SH-SY5Y (cell line): ENCODE data around the gene ADAMTS13.

ENCODE experiments used
- GATA2 ChIP-seq: IDR thresholded peaks from 2 replicates; pipeline ENCODE4 v1.6.1; 2011; ENCODE audit warnings: mild to moderate bottlenecking, low read depth, low read length
- GATA3 ChIP-seq: IDR thresholded peaks from 2 replicates; pipeline ENCODE4 v1.6.1; 2011; ENCODE audit warnings: low read depth, mild to moderate bottlenecking, low read length, moderate library complexity

GRCh38 chr9:133427658-133428348 lies 5.6 kb downstream of the ADAMTS13 start:
- TF ChIP-seq GATA2 (no peak), GATA3 (no peak)
